HepG2 (cell line): ENCODE results near the gene DAPL1. TPM values are rescaled to one million over a fixed set of nuclear protein-coding genes. Genes with fewer than 3 reads are reported as not detected.

Experiments used
- ATF1 ChIP-seq: IDR thresholded peaks from 2 replicates; pipeline ENCODE4 v1.6.1; 2016; ENCODE audit warnings: mild to moderate bottlenecking, control low read depth
- CHD2 ChIP-seq: IDR thresholded peaks from 2 replicates; pipeline ENCODE4 v1.6.1; 2011; ENCODE audit warnings: low read depth, low read length, improper control_type of control experiment
- HHEX ChIP-seq: IDR thresholded peaks from 2 replicates; pipeline ENCODE4 v1.6.1; 2016; ENCODE audit warnings: control low read depth
- MED8 ChIP-seq: sonication (generic); formaldehyde crosslinking; IDR thresholded peaks from 2 replicates; pipeline ENCODE4 v1.8.1; 2023; ENCODE audit warnings: mild to moderate bottlenecking, missing genetic modification reagents; ENCODE audit not compliant: insufficient replicate concordance
- POLR2AphosphoS5 ChIP-seq: IDR thresholded peaks from 2 replicates; pipeline ENCODE4 v1.6.1; 2012; ENCODE audit warnings: low read depth, low read length
- RARA ChIP-seq: IDR thresholded peaks from 2 replicates; pipeline ENCODE4 v1.6.1; 2016; ENCODE audit warnings: missing genetic modification reagents, missing compliant biosample characterization
- RFXAP ChIP-seq: sonication (generic); formaldehyde crosslinking; IDR thresholded peaks from 2 replicates; pipeline ENCODE4 v1.4.0; 2020; ENCODE audit warnings: missing genetic modification reagents, borderline replicate concordance
- SAFB2 ChIP-seq: sonication (generic); formaldehyde crosslinking; IDR thresholded peaks from 2 replicates; pipeline ENCODE4 v1.5.1; 2020; ENCODE audit warnings: missing genetic modification reagents, low read depth, mild to moderate bottlenecking, borderline replicate concordance
- SIX4 ChIP-seq: sonication (generic); formaldehyde crosslinking; IDR thresholded peaks from 2 replicates; pipeline ENCODE4 v1.4.0; 2020; ENCODE audit warnings: missing genetic modification reagents
- SMAD9 ChIP-seq: sonication (generic); formaldehyde crosslinking; IDR thresholded peaks from 2 replicates; pipeline ENCODE4 v1.5.1; 2020; ENCODE audit warnings: mild to moderate bottlenecking, missing genetic modification reagents
- TOE1 ChIP-seq: sonication (generic); formaldehyde crosslinking; IDR thresholded peaks from 2 replicates; pipeline ENCODE4 v1.4.0; 2020; ENCODE audit warnings: mild to moderate bottlenecking, missing genetic modification reagents
- ZBTB3 ChIP-seq: sonication (generic); formaldehyde crosslinking; IDR thresholded peaks from 2 replicates; pipeline ENCODE4 v1.4.0; 2020; ENCODE audit warnings: low read depth, mild to moderate bottlenecking, moderate library complexity, missing genetic modification reagents, borderline replicate concordance
- ZFP36 ChIP-seq: fragments of 150-350 bp; IDR thresholded peaks from 2 replicates; pipeline ENCODE4 v1.6.1; 2018; ENCODE audit warnings: borderline replicate concordance, low read length, low read depth; ENCODE audit not compliant: partially characterized antibody
- ZNF121 ChIP-seq: sonication (generic); formaldehyde crosslinking; IDR thresholded peaks from 2 replicates; pipeline ENCODE4 v1.5.0; 2020; ENCODE audit warnings: mild to moderate bottlenecking, missing genetic modification reagents
- ZNF124 ChIP-seq: sonication (generic); formaldehyde crosslinking; IDR thresholded peaks from 2 replicates; pipeline ENCODE4 v1.4.0; 2020; ENCODE audit warnings: missing genetic modification reagents
- ZNF337 ChIP-seq: sonication (generic); formaldehyde crosslinking; IDR thresholded peaks from 2 replicates; pipeline ENCODE4 v1.5.1; 2020; ENCODE audit warnings: missing genetic modification reagents, low read depth, mild to moderate bottlenecking, borderline replicate concordance
- ZNF557 ChIP-seq: sonication (generic); formaldehyde crosslinking; IDR thresholded peaks from 2 replicates; pipeline ENCODE4 v1.4.0; 2020; ENCODE audit warnings: missing genetic modification reagents
- polyA plus RNA-seq, 8 experiments: library from polyadenylated mRNA; depleted of rRNA in 3 of 8; stranded (reverse) in 7 of 8; unstranded in 1 of 8; fragments of >200 nt; fragmentation: Illumina TruSeq in 4 of 8; extraction: Trizol in 4 of 8; gene quantifications; 2 replicates each; pipeline versions ENCODE4 v1.2.1 to v1.2.3, GENCODE V29; 2011 to 2016; ENCODE audit warnings: low read depth in 4 of 8, missing spikeins in 1 of 8, mixed read lengths in 1 of 8; ENCODE audit not compliant: insufficient read depth in 1 of 8
- total RNA-seq, 5 experiments: library from RNA; depleted of rRNA; stranded (reverse); fragments of >200 nt; fragmentation: Illumina TruSeq; extraction: Trizol; gene quantifications; 2 replicates each; pipeline ENCODE4 v1.2.3, GENCODE V29; 2016; ENCODE audit warnings: low read depth in 1 of 5
- TF ChIP-seq, protein P1 (sequence below): sonication (generic); formaldehyde crosslinking; IDR thresholded peaks from 2 replicates; pipeline ENCODE4 v1.4.0; 2020; ENCODE audit warnings: missing genetic modification reagents
- TF ChIP-seq, protein P2 (sequence below): sonication (generic); formaldehyde crosslinking; IDR thresholded peaks from 2 replicates; pipeline ENCODE4 v1.8.0; 2022; ENCODE audit warnings: missing genetic modification reagents, mild to moderate bottlenecking, moderate library complexity, borderline replicate concordance
- TF ChIP-seq, protein P3 (sequence below): sonication (generic); formaldehyde crosslinking; conservative IDR thresholded peaks from 2 replicates; pipeline ENCODE4 v1.4.0; 2020; ENCODE audit warnings: missing genetic modification reagents

Gene DAPL1
- total and polyA plus RNA-seq, 2 of the 13 experiments (the other 11 are each of a cell fraction or from before 2014, with no cell fraction given) = not detected

DNA sequence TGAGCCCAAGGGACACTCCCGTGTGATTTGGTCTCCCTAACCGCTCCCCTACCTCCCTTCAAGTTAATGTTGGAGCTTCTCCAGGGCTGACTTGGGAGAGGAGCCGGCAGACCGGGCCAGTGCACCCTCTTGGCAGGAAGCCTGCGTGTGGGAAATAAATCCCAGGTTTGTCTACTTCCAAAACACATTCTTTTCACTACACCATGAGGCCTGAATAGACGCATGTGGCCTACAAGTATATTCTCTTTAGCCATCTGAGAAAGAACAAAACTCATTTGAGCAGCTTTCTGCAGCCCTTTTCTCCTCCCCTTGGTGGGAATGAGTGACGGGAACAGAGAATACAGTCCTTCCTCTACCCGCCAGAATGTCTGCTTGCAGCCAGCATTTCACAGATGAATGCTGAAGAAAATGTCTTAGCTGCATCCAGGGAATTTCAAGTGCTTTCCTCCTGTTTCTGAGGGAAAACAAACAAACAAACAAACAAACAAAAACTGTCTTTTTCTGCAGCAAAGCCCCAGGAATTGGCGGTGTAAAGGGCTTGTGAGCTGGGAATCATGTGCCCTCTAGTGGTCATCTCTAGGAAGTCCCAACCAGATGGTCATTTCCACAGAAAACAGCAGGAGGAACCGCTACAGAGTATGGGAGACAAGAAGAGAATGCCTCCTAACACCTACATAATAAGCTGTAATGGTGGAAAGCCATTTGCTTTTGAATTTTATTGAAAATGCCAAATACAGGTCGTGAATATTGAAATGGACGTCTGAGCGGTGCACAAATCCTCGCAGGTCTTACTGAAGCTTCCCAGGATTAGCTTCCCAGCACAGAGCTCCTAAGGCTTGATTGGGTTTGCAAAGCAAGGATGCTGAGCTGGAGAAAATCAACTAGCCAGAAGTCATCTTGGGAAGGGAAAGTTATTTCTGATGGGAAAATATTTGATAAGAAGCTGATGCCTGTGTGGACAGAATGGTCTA, 41.2 kb upstream of the DAPL1 start (continued):
- TF ChIP-seq TOE1 (CRISPR knock-in tag) (0 out of 2 replicates have a peak, but pooled peaks have one; percentile 54), RARA (no peak), SAFB2 (no peak), ZBTB3 (CRISPR knock-in tag) (no peak), ZNF337 (CRISPR knock-in tag) (no peak), MED8 (CRISPR knock-in tag) (peak; percentile 43), SMAD9 (CRISPR knock-in tag) (no peak), ATF1 (CRISPR knock-in tag) (0 out of 2 replicates have a peak, but pooled peaks have one; percentile 26), POLR2AphosphoS5 (no peak), HHEX (no peak), ZNF557 (CRISPR knock-in tag) (no peak), CHD2 (no peak), ZNF121 (CRISPR knock-in tag) (no peak), ZFP36 (peak; percentile 34), RFXAP (no peak), SIX4 (no peak), ZNF124 (CRISPR knock-in tag) (no peak)
- TF ChIP-seq, protein P1, sequence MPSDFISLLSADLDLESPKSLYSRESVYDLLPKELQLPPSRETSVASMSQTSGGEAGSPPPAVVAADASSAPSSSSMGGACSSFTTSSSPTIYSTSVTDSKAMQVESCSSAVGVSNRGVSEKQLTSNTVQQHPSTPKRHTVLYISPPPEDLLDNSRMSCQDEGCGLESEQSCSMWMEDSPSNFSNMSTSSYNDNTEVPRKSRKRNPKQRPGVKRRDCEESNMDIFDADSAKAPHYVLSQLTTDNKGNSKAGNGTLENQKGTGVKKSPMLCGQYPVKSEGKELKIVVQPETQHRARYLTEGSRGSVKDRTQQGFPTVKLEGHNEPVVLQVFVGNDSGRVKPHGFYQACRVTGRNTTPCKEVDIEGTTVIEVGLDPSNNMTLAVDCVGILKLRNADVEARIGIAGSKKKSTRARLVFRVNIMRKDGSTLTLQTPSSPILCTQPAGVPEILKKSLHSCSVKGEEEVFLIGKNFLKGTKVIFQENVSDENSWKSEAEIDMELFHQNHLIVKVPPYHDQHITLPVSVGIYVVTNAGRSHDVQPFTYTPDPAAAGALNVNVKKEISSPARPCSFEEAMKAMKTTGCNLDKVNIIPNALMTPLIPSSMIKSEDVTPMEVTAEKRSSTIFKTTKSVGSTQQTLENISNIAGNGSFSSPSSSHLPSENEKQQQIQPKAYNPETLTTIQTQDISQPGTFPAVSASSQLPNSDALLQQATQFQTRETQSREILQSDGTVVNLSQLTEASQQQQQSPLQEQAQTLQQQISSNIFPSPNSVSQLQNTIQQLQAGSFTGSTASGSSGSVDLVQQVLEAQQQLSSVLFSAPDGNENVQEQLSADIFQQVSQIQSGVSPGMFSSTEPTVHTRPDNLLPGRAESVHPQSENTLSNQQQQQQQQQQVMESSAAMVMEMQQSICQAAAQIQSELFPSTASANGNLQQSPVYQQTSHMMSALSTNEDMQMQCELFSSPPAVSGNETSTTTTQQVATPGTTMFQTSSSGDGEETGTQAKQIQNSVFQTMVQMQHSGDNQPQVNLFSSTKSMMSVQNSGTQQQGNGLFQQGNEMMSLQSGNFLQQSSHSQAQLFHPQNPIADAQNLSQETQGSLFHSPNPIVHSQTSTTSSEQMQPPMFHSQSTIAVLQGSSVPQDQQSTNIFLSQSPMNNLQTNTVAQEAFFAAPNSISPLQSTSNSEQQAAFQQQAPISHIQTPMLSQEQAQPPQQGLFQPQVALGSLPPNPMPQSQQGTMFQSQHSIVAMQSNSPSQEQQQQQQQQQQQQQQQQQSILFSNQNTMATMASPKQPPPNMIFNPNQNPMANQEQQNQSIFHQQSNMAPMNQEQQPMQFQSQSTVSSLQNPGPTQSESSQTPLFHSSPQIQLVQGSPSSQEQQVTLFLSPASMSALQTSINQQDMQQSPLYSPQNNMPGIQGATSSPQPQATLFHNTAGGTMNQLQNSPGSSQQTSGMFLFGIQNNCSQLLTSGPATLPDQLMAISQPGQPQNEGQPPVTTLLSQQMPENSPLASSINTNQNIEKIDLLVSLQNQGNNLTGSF (CRISPR knock-in tag) = no peak
- TF ChIP-seq, protein P2, sequence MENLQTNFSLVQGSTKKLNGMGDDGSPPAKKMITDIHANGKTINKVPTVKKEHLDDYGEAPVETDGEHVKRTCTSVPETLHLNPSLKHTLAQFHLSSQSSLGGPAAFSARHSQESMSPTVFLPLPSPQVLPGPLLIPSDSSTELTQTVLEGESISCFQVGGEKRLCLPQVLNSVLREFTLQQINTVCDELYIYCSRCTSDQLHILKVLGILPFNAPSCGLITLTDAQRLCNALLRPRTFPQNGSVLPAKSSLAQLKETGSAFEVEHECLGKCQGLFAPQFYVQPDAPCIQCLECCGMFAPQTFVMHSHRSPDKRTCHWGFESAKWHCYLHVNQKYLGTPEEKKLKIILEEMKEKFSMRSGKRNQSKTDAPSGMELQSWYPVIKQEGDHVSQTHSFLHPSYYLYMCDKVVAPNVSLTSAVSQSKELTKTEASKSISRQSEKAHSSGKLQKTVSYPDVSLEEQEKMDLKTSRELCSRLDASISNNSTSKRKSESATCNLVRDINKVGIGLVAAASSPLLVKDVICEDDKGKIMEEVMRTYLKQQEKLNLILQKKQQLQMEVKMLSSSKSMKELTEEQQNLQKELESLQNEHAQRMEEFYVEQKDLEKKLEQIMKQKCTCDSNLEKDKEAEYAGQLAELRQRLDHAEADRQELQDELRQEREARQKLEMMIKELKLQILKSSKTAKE (CRISPR knock-in tag) = no peak
- TF ChIP-seq, protein P3, sequence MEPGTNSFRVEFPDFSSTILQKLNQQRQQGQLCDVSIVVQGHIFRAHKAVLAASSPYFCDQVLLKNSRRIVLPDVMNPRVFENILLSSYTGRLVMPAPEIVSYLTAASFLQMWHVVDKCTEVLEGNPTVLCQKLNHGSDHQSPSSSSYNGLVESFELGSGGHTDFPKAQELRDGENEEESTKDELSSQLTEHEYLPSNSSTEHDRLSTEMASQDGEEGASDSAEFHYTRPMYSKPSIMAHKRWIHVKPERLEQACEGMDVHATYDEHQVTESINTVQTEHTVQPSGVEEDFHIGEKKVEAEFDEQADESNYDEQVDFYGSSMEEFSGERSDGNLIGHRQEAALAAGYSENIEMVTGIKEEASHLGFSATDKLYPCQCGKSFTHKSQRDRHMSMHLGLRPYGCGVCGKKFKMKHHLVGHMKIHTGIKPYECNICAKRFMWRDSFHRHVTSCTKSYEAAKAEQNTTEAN (CRISPR knock-in tag) = no peak
